Fibroblast of mammary gland (primary cell): ENCODE measurements around the gene TMC4.
"Not testable (repeated sequence)": the region's sequence is repeated elsewhere in the genome, so short reads cannot be mapped to it uniquely, and the experiment has no call there.

Experiments used
- DNase-seq: peaks from one replicate; pipeline ENCODE4 v3.0.0-alpha.2; 2010; ENCODE audit warnings: low read depth
- H3K4me3 ChIP-seq: 2 replicates; pipeline ENCODE4 v1.5.1; 2011; ENCODE audit warnings: low read depth, mild to moderate bottlenecking, low read length, moderate library complexity; ENCODE audit not compliant: control insufficient read depth
- CTCF ChIP-seq: conservative IDR thresholded peaks from 2 replicates; pipeline ENCODE4 v1.5.1; 2011; ENCODE audit warnings: low read depth, low read length, inconsistent platforms; ENCODE audit not compliant: control insufficient read depth, insufficient read depth

The TMC4 gene

GRCh38 chr19:54172471-54173358 is at the start of gene TMC4:
Gene TMC4 (minus strand): TSS chr19:54173160. CDS start chr19:54173117, 43 bp downstream.
- DNase-seq = peak; percentile 35
- TF ChIP-seq CTCF = no peak
- H3K4me3 ChIP-seq = no peak within 1 kb of the TSS

GRCh38 chr19:54221947-54222346 is 49.0 kb upstream of the TMC4 start:
- H3K4me3 ChIP-seq, DNase-seq: not testable (repeated sequence)

GRCh38 chr19:54219702-54220101 is 46.7 kb upstream of the TMC4 start:
- H3K4me3 ChIP-seq, DNase-seq: not testable (repeated sequence)

GRCh38 chr19:54218960-54219661 is 46.2 kb upstream of the TMC4 start:
- no peak overlapping the region for H3K4me3 ChIP-seq
- DNase-seq = no peak

GRCh38 chr19:54218259-54218658 is 45.3 kb upstream of the TMC4 start:
- H3K4me3 ChIP-seq = no peak overlapping the region
- TF ChIP-seq CTCF = no peak
- no peak for DNase-seq

More at GRCh38 chr19:54218960-54219661, 46.2 kb upstream of the TMC4 start:
- TF ChIP-seq CTCF = no peak

- not testable (repeated sequence) for H3K4me3 ChIP-seq, DNase-seq
These were observed 44.7 kb upstream of the TMC4 start for GRCh38 chr19:54217517-54218247.

GRCh38 chr19:54216869-54217268 is 43.9 kb upstream of the TMC4 start:
- no peak overlapping the region for H3K4me3 ChIP-seq
- TF ChIP-seq CTCF = no peak
- no peak for DNase-seq

- DNase-seq, H3K4me3 ChIP-seq: not testable (repeated sequence)
These were observed 41.8 kb upstream of the TMC4 start for GRCh38 chr19:54214734-54215133.

GRCh38 chr19:54214217-54214616 is 41.3 kb upstream of the TMC4 start:
- DNase-seq, H3K4me3 ChIP-seq: not testable (repeated sequence)
